ENCODE data around the gene HCFC1.

The HCFC1 gene

DNA sequence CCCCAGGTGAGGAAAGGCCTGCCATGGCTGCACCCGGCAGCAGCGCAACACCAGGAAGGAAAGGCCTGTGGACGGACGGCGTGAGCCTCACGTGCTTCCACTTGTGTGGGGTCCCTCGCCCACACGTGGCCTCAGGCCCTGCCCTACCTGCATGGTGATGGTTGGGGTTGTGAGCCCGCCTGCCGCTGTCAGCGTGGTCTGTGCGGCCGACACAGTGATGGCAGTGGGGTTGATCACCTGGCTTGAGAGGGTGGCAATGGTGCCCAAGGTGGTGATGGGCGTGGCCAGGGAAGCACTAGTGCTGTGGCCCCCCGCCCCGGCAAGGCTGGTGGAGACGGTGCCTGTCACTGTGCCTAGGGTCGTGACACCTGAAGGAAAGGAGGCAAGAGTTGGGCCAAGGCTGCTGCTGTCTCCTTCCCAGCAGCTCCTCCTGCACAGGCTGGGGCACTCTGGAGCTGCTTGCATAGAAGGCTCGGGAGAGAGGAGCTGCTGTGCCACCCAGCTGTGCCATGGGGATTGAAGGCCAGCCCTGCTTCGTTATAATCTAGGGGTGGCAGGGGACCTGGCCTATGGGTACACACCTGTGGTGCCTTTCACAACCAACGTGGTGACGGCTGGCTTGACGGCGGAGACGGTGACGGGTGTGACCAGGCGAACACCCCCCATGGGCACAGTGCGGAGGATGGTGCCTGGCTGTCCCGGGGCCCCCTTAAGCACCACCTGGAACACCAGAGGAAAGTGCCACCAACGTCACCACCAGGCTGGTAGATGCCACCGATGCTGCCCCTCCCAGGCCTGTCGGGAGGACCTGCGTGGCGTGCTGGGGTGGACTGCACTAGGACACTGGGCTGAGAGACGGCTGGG lies 15.3 kb downstream of the HCFC1 start:
- no peak for DNase-seq

DNA sequence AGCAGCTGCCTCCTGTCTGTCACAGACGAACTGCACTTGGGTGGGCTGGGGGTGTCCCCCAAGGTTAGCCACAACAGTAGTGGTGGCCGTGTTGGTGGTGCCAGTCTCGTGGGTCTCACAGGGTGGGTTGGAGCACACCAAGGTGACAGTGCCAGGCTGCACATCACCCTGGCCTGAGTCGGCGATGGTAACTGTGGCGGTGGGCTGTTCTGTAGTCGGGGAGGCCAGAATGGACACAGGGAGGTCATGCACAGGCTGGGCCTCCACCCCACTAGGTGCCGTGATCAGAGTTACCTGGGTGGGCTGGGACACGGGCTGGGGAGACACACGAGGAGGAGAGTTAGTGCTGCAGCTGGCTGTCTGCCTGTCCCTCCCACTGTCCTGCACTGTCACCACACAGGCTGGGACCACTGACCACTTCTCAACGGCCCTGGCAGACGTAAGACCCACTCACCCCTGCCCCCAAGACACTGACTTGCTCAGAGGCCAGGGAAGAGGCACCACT lies 16.3 kb downstream of the HCFC1 start:
- no peak for DNase-seq

DNA sequence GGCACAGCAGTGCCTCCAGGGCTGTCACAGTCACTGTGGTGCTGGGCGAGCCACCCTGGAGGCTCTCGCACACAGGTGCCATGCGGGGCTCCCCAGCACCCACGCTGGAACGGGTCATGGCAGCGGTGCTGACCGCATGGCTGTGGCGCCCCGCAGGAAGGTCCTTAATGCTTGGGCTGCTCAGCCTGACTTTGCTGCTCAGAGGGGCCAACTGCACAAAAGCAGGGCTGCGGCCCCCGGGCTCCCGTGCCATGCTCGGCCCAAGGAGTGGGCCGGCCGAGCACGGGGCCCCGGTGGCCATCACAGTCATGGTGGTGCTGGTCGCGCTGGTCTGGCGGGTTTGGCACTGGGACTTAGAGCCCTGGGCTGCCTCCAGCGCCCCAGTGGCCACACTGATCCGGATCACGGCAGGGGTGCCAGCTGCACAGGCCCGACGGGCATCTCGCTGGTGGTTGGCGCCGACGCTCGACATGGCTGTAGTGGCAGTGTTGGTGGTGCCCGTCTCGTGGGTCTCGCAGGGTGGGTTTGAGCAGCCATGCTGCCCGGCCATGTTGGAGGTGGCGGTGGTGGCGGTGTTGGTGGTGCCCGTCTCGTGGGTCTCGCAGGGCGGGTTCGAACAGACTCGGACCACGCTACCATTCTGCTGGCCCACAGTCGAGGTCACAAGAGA lies 16.9 kb downstream of the HCFC1 start:
- no peak for DNase-seq

DNA sequence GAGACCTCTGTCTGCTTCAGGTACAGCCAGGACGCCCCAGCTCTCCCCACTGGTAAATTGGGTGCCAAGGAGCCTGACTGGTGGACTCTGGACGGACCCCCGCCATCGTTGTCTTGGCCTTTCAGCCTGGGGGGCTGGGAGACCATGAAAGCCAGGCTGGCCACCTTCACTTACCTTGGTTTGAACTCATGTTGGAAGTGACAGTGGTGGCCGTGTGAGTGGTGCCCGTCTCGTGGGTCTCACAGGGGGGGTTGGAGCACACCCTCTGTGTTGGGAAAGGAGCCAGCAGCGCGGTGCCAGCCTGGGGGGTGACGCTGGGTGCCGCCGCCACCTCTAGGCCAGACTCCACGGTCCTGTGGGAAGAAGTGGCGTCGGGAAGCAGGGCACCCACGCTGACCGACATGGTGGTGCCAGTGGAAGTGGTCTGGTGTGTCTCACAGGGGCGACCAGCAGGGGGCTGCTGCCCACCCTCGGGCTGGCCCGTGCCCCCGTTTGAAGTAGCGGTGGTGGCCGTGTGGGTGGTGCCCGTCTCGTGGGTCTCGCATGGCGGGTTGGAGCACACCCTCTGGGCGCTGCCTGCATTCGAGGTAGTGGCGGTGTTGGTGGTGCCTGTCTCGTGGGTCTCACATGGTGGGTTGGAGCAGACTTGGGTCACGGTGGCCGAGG lies 17.6 kb downstream of the HCFC1 start:
- DNase-seq: no peak

DNA sequence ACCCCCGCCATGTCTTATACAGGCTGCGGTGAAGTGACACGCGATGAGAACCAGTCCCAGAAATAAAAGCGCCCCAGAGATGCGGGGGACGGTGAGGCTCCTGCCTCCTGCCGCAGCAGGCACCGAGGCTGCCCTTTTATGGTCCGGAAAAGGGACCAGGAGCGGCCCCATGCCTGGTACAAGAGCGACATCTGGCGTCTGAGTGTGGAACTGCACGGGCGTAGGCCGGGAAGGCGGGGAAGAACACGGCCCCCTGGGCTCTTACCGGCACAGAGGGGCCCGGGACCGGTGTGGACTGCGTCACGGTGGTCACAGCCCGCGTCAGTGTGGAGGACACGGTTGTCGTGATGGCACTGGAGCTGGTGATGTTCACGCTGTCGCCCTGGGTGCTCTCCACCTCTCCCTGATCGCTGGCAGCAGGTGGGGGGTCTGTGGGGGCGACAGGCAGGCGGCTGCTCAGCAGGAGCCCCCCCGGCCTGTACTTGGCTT lies 18.2 kb downstream of the HCFC1 start:
- DNase-seq: peak; percentile 78

DNA sequence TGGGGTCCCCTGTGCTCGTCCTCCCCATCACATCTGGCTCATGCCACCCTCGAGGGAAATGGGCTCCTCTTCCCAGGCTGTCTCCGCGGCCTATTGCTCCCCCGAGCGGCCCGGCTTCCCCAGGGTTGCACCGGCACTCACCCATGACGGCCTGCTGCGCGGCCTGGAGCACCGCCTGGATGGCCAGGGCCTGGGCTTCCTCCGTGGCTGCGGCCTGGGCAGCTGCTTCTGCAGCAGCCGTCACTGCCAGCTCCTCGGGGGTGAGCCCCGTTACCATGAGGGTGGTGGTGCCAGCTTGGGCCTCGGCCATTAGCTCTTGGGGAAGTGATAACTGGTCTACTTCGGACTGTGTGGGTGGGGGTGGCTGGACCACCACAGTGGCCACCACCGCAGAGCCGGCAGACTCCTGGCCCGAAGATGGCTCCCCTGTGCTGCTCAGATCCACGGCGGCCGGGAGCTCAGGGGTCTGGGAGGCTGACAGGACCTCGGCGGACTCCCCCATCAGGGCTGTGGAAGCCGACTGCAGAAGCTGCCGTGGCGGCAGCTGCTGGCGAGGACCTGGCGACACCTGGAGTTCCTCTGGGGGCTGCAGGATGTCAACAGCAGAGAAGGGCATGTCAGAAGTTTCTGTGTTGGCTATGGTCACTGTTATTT lies 19.1 kb downstream of the HCFC1 start:
- no peak for DNase-seq

DNA sequence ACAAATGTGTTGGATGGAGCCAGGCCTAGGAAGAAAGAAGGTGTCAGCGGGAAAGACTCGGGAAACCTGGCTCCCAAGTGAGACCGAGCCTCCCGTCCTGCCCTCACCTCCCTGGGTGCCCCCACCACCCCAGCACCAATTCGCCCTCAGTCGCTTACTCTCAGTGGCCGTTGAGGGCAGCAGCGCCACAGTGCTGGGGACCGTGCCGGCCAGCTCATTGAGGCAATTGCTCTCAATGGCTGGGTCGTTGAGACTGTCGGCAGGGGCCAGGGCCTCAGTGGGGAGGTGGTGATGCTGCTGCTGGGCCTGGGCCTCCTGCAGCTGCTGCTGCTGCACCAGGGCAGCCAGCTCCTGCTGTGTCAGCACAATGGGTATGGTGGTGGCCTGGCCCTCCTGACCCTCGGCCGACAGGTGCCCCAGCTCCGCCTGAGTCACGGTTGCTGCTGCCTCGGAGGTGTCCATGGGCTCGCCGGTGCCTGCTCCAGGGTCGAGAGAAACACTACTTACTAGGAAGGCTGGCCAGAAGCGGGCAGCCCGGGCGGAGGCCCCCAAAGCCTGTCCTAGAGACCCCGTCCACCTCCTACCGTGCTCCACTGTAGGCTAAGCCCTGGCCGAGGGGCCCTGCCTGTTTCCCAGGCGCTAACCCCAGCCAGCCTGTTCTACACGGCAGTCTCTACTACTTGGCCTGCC lies 19.8 kb downstream of the HCFC1 start:
- no peak for DNase-seq

DNA sequence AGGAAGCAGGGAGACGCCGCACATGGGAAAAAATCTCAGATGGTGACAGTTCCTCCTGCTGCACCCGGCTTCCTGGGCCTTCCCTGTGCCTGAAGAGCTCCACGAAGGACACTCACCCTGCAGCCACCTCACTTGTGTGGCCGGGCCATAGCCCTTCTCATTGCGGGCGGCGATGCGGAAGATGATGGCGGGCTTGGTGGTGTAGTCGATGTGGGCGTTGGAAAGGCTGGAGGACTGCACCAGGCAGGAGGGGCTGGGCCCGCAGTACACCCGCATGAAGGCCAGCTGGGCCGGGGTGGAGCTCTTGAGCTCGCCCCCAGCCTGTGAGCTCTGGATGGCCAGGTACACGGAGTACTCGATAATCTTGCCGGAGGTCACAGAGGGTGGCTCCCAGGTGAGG lies 21.5 kb downstream of the HCFC1 start:
- no peak for DNase-seq

DNA sequence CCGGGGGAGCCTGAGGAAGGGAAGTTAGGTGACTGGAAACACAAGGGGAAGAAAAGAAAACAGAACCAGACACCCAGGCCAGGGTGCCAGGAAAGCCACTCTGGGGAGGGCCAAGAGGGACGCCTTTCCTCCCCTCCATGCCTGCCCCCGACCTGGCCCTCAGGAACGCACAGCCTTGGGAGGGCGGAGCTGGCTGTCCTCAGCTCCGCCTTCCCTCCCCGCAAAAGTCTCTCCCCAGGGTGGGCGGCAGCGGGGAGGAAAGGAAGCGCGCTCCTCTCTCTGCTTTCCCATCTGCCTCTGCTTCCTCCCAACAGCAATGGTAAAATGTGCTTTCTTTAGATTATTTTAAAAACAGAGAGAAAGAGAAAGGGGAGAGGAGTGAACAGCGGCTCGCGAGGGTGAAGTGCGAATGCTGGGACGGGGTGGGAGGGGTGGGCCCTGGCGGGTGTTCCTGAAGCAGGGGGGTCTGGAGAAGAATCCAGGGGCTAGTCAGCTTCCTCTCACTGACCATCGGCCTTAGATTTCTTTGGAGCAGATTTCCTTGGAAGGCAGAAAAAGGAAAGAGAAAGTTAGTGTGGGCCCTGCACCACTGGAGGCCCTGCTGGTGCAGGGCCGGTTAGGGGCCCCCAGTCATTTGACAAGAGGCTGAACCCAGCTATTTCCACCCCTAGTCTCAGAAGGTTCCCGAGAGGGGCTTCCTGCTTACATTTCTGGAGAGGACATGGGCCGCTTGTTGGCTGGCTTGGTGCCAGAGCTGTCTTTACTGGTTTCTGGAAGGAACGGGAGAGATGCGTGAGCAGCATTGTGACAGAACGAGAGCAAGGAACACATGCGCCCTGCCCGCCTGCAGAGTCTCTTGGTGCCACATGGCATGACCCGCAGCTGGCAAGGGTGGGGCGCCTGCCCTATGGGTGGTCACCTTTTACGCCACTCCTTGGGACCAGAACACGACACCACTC lies 22.5 kb downstream of the HCFC1 start:
- no peak for DNase-seq

DNA sequence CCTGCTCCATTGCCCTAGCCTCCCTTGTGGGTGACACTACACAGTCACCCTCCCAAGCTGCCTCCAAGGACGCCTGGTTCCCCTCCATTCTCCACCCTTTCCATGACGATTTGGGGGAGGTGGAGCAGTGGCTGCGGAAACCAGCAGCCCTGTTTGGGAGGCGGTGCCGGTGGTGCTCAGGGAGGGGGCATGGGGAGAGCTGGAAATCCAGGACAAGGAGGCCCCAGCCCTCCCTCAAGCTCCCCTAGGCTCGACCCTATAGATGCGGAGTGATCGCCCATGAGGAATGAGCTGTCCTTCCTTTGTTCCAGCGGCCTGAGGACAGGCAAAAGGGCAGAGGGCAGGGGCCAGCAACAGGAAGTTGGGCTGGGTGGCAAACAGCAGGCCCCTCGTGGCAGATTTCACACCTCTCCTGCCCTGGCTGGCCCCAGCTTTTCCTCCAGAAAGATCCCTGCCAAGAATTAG lies 23.6 kb downstream of the HCFC1 start:
- DNase-seq: no peak

DNA sequence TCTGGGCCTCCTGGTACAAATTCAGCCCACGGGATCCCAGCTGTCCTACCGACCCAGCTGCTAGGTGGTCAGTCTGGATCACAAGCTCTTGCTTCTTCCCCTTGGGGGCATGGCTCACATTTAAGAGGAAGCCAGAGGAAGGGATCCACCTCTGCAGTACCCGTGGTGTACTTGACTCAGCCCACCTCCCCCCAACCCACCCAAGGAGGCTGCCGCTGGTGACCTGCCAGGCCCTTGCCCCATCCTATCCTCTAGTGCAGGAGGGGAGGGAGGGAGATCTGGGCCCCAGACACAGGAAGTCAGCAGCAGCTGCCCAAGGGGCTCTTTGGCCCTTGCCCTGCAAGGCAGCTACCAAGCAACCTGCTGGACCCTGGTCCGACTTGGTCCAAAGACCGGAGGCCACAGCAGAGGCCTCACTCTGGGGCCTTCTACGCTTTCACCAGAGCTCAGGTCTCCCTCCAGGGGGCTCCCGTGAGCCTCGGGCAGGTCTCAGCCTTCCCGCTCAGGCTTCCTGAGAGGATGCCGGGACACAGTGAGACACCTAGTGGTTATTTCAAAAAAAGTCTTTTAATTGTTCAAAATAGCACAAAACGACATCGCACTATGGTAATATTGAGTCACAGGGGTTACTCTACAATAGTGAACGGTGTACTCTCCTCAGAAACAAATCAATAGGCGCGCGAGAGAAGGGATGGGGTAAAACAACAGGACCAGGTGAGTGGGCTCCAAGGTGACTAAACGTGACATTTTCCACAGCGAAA lies 24.4 kb downstream of the HCFC1 start:
- DNase-seq: peak; percentile 82

DNA sequence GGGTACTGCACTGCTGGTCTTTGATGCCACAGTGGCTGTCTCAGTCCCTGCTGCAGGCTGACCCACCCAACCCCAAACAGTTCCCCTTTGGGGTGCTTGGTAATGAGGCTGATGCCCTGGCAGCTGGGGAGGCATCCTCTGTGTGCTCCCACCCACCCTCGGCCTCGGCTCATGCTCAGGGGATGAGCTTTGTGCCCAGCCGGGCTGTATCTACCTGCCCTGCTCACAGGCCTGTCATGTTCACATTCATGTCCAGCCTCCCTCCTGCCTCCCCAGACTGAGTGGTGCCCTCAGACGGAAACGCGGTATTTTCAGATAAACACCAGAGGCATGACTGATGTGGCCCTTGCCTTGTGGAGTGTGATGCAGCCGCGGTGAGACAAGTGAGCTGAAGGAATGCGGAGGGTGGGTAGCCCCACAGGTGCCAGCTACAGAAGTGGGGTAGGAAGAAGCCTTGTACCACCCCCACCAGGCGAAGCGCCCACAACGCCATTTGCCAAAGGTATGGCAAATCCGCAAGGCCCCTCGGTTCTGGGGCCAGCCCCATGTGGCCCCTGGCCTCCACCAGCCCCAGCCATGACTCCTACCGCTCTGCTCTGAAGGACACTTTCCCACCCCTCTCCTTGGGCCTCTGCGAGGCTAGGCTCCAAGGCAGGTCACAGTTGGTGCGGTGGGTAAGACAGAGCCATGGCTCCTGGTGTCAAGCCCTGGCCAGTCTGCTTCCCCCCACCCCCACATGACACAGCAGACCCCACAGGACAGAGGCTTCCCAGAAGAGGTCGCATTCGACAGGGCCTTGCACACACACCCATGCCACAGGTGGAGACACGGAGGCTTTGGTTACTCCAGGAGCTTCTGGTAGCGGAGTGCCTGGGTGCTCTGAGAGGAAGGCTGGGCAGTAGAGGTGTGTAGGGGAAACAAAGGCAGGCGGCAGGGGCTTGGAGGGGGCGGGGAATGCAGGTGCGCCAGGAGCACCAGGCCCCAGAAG lies 25.4 kb downstream of the HCFC1 start:
- no peak for DNase-seq

DNA sequence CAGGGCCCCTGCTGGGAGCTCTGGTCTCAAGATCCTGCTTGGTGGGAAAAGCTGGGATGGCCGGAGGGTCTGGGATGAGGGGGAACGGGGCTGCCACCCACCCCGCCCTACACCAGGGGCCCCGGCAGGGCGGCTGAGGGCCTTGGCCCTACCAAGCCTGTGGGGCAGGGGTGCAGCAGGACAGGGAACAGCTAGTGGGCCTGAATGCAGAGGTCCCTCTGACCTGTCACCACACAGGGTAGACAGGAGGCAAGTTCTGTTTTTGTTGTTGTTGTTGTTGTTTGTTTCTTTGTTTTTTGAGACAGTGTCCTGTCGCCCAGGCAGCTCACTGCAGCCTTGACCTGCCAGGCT lies 26.8 kb downstream of the HCFC1 start:
- no peak for DNase-seq

DNA sequence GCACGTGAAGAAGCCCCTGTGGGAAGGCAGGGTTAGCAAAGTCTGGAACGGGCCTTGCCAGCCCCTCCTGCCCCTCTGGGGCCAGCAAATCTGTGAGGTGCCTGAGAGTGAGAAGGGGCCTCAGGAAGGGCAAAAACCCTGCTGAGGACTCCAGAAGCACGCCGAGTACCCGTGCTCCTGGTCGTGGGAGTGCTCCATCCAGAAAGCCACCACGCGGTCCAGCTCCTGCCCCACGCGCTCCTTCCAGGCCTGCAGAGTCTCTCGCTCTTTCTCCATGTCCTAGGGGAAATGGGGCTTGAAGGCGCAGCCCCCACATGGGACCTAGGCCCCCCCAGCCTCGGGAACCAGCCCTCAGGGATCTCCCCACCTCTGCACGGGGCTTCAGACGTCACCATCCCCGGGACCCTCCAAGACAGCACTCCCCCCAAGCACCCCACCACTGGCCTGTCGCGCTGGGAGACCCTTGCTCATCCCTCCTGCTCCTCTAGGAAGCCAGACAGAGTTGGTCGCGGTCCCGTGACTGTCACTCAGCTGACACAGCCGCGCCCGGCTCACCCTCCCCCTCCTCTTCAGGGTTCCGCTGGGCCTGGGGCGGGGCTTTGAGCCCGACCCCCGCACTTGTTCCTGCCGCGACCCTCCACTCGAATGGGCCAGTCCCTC lies 27.3 kb downstream of the HCFC1 start, which contains the start of gene RENBP:
TSS of gene RENBP (minus strand) at position 504 of the 660 bp plus-strand sequence. CDS start at position 471, 33 bp downstream.
- DNase-seq: peak; percentile 39

DNA sequence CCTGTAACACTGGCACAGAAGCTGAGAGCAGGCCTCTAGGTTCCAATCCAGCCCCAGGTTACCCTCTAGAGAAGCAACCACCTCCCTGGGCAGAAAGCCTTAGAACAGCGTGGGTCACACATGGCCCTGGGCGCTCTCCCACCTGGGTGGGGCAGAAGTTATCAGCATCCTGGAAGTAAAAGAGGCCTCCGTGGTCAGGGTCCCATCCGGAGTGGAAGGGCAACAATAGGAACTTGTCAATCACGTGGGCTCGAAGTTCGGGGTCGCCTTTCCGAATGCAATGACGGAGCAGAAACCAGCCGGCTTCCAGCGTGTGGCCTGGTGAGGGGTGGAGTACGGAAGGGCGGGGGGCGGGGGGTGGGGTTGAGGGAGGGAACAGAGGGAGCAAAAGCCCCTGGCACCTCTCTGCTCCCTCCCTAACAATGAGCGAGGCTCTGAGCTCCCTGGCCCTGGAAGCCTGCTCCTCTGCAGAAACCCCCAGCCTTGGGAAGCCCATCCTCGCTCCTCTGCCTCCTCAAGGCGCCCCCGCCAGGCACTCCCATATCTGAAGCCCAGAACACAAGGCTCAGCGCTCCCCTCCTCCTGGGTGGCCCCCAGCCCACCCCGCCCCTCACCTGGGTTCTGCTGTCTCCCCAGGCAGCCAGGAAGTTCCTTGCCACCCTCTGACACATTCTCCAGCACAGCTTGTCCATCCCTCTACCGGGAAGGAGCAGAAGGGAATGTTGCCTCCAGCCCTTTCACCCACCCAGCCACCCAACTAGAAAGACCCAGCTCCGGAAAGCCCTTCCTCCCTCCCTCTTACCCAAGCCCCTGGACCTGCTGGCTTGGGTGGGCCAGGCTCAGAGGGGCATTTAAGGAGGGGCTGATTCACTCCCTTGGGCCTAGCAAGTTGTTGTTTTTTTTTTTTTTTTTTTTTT lies 30.0 kb downstream of the HCFC1 start:
- no peak for DNase-seq

DNA sequence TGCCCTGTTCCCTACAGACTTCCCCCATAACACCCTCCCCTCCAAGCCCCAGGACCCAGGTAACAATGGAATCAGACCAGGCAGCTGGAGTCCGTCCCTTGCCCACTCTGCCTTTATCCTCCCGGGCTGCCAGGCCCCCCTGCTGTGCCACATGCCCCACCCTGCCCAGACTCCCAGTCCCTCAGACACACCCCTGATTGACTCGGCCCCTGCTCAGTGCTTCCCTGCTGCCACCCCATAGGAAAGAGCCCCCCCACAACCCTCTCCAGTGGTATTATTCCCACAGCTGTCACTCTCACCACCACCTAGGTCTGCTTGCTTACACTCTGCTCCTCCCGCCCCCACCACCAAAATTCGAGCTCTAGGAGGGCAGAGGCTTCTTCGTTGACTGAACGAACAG lies 32.0 kb downstream of the HCFC1 start:
- DNase-seq: no peak

DNA sequence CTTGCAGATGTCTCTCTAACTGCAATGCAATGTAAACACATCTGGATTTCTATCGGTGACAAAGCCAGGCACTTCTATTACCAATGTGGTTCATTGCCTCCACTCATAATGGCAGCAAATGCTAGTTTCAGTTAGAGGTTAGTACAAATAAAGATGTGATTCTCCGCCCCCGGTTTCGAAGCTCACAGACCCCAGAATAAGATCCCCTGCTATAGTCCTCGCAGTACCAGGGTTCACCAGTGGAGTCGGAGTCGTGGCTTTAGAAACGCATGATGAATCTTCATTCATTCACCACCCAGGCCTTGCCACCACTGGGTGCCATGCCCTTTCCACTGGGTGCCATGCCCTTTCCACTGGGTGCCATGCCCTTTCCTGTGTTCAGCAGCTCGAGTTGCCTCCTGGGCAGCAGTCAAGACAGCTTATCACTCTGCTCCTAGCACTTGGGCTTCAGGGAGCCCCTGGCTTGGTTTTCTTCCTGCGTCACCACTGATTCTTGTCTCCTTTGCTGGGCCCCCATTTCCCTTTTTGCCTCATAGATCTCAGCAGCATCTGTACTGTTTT lies 33.3 kb downstream of the HCFC1 start:
- no peak for DNase-seq

Data from CD4-positive, alpha-beta T cell treated with Interleukin-12 subunit alpha and Interleukin-12 subunit beta, for 1 hour (primary cell).